IMR-90 (cell line): ENCODE results near the gene PACC1.

Experiments used
- BHLHE40 ChIP-seq: fragments of 150-350 bp; IDR thresholded peaks from 2 replicates; pipeline ENCODE4 v1.6.1; 2016; ENCODE audit warnings: mild to moderate bottlenecking, low read depth, low read length
- CEBPB ChIP-seq: IDR thresholded peaks from 2 replicates; pipeline ENCODE4 v1.6.1; 2012; ENCODE audit warnings: low read depth, low read length, improper control_type of control experiment
- CHD1 ChIP-seq: IDR thresholded peaks from 2 replicates; pipeline ENCODE4 v1.6.1; 2012; ENCODE audit warnings: low read depth, low read length, improper control_type of control experiment
- FOS ChIP-seq: fragments of 150-350 bp; IDR thresholded peaks from 2 replicates; pipeline ENCODE4 v1.6.1; 2016; ENCODE audit warnings: low read depth, low read length
- MAFK ChIP-seq: IDR thresholded peaks from 2 replicates; pipeline ENCODE4 v1.6.1; 2012; ENCODE audit warnings: low read depth, low read length, improper control_type of control experiment
- POLR2A ChIP-seq: IDR thresholded peaks from 2 replicates; pipeline ENCODE4 v1.6.1; 2012; ENCODE audit warnings: mild to moderate bottlenecking, low read depth, low read length
- RAD21 ChIP-seq: IDR thresholded peaks from 2 replicates; pipeline ENCODE4 v1.6.1; 2012; ENCODE audit warnings: low read length, improper control_type of control experiment
- RCOR1 ChIP-seq: IDR thresholded peaks from 2 replicates; pipeline ENCODE4 v1.6.1; 2012; ENCODE audit warnings: mild to moderate bottlenecking, low read length, improper control_type of control experiment; ENCODE audit not compliant: insufficient replicate concordance
- RFX5 ChIP-seq: IDR thresholded peaks from 2 replicates; pipeline ENCODE4 v1.8.0; 2012; ENCODE audit warnings: low read depth, mild to moderate bottlenecking, low read length, moderate library complexity
- SMC3 ChIP-seq: fragments of 150-350 bp; IDR thresholded peaks from 2 replicates; pipeline ENCODE4 v1.6.1; 2016; ENCODE audit warnings: low read depth, mild to moderate bottlenecking, antibody characterized with exemption, low read length, moderate library complexity
- TF ChIP-seq, protein P1 (sequence below): conservative IDR thresholded peaks from 2 replicates; pipeline ENCODE4 v1.5.1; 2012; ENCODE audit warnings: mild to moderate bottlenecking, low read depth, low read length, improper control_type of control experiment

DNA sequence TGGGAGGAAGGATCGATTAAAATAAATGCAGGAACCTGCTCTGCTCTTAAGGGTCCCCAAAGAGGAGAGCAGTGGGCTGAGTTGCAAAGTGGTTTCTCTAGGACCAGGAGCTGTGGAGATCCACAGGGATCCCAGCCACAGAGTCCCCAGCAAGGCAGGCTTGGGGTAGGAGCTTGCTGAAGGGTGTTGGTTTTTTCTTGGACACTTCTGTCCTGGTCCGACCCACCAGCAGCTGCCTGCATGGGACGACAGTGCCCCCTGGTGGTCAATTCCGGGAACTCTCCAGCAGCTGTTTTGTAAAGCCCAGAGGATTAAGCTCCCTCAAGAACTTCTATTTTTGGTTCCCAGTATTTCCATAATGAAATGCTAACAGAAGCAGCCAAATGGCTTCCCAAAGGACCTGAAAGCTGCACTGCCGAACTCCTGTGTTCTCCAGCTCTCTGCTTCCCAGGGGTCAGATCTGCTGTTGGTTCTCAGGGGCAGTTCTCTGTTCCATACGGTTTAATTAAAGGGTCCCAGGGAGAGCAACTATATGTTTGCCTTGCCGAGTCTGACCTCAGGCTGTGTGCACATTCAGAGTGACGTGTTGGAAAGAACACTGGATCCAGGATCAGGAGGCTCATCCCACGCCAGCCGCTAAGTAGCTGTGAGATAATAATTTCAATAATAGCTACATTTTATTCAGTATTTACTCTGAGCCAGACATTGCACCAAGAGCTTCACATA is 41.3 kb upstream of the PACC1 start:
- TF ChIP-seq, protein P1, sequence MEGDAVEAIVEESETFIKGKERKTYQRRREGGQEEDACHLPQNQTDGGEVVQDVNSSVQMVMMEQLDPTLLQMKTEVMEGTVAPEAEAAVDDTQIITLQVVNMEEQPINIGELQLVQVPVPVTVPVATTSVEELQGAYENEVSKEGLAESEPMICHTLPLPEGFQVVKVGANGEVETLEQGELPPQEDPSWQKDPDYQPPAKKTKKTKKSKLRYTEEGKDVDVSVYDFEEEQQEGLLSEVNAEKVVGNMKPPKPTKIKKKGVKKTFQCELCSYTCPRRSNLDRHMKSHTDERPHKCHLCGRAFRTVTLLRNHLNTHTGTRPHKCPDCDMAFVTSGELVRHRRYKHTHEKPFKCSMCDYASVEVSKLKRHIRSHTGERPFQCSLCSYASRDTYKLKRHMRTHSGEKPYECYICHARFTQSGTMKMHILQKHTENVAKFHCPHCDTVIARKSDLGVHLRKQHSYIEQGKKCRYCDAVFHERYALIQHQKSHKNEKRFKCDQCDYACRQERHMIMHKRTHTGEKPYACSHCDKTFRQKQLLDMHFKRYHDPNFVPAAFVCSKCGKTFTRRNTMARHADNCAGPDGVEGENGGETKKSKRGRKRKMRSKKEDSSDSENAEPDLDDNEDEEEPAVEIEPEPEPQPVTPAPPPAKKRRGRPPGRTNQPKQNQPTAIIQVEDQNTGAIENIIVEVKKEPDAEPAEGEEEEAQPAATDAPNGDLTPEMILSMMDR: peak; percentile 96
- TF ChIP-seq MAFK (no peak), POLR2A (no peak), CHD1 (no peak; the same call in 1 of the 2 replicates), RAD21 (peak; percentile 98), FOS (no peak), CEBPB (no peak), RCOR1 (no peak), RFX5 (no peak), SMC3 (peak; percentile 95), BHLHE40 (no peak)
